Fibroblast of peridontal ligament (primary cell): ENCODE results near the gene SLC30A4.
"Not testable (repeated sequence)": the region's sequence is repeated elsewhere in the genome, so short reads cannot be mapped to it uniquely, and the experiment has no call there.

Experiments
- DNase-seq: peaks from one replicate; pipeline ENCODE4 v3.0.0-alpha.2; 2010; ENCODE audit errors: extremely low read depth

Gene SLC30A4

DNA sequence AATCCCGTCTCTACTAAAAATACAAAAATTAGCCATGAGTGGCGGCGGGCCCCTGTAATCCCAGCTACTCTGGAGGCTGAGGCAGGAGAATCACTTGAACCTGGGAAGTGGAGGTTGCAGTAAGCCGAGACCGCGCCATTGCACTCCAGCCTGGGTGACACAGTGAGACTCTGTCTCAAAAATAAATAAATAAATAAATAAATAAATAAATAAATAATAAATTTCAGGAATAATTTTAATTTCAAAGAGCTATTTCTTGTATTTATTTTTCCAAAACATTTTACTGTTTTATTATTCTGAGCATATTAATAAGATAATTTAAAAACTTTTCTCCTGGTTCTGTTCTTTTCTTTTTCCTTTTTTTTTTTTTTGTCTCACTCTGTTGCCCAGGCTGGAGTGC, 15.4 kb downstream of the SLC30A4 start:
- not testable (repeated sequence) for DNase-seq

DNA sequence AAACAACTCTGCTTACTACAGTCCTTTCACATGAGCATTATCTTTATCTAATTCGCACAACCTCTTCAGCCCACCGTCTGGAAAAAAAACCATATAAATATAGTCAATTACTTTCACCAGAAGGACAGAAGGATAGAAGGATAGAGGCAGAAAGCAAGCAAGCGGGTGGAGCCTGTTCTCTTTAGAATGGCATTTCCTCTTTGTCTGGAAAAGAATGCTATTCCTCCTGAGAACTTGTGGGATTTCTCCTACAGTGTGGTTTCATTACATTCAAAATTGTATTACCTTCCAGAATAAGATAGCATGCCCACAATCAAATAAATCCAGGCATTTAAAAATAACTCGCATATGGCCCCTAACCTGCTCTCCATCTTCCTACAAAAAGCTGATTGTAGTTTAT, 23.1 kb downstream of the SLC30A4 start:
- DNase-seq, result peak; percentile 10

DNA sequence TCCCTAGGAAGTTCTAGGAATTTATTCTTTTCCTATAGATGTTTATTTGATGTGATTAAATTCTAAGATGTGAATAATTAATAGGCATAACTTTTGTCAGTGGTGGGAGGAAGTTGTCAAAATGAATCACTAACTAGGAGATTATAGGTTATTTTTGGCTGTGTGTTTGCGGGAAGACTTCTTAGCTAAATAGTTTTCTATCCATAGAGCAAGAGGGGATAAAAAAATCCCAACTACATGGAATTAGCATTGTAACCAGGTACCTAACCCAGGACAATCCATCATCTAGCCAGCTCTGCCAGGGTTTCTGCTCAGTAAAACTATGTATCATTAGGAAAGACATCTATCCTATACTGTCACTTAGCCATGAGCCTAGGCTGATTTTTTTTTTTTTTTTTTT, 23.9 kb downstream of the SLC30A4 start:
- no peak for DNase-seq

DNA sequence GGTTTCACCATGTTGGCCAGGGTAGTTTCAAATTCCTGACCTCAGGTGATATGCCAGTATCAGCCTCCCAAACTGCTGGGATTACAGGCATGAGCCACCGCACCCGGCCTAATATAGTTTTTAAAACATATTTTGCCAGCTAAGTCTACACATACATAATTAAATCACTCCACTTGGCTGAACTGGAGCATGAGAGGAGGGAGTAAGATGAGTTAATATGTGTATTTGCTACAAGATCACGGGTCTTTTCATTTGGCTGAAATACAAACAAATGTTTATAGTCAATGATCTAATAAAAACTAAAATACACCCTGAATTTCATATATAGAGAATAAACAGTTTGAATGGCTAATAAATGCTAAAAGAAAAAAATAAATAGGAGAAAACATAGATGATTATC, 25.3 kb downstream of the SLC30A4 start:
- DNase-seq, result no peak

DNA sequence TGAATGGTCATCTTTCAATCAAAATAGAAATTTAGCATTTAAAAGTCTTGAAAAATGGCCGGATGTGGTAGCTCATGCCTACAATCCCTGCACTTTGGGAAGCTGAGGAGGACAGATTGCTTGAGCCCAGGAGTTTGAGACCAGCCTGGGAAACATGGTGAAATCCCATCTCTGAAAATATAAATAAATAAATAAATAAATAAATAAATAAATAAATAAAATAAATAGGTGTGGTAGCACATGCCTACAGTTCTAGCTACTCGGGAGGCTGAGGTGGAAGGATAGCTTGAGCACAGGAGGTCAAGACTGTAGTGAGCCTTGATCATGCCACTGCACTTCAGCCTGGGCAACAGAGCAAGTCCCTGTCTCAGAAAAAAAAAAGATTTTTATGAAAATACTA, 25.9 kb downstream of the SLC30A4 start:
- no peak for DNase-seq

DNA sequence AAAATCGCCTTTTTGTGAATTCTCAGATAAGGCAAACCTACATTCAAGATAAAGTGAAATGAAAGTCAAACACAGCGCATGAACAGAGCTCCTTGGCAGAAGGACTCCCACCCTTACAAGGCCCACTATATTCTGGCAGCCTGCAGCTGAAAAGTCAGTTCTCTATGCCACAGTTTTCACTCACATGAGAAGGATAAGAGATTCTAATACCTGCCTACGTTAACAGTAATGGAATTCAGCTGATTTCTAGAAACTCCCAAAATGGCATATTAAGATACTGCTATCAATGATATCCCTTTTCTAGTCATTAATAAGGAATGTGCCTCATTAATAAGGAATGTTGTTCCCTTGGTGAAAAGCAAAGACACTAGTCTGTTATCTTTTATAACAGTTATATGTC, 27.0 kb downstream of the SLC30A4 start:
- DNase-seq, result no peak

DNA sequence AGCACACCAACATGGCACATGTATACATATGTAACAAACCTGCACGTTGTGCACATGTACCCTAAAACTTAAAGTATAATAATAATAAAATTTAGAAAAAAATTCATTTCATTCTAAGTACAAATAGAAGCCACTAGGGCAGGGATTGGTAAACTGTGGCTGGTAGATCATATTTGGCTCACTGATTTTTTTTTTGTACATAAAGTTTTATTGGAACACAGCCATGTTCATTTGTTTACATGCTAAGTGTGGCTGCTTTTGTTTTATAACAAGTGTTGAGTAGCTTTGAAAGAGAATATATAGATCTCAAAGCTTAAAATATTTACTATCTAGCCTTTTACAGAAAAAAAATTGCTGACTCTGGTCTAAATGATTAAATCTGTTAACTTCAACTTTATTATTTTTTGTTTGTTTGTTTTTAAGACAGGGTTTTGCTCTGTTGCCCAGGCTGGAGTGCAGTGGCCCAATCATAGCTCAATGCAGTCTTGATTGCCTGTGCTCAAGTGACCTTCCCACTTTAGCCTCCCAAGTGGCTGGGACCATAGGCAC, 32.8 kb downstream of the SLC30A4 start:
- DNase-seq, result no peak

DNA sequence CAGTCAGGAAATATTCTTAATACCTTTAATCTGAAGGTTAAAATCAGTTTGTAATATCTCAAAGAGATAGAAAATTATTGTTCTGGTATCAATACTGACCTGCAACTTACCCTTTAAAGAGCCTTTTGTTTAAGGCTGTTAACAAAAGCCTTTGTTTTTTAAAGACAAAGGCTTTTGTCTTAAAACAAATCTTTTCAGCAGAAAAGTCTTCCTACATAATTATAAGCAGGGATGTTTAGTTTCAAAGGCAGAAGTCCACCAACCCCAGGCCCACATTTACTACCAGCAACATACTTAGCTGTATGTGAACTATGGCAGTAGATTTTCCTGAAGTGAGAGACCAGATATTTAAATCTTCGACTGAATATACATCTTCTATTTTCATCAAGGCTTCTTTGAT, 36.2 kb downstream of the SLC30A4 start:
- DNase-seq, result no peak

DNA sequence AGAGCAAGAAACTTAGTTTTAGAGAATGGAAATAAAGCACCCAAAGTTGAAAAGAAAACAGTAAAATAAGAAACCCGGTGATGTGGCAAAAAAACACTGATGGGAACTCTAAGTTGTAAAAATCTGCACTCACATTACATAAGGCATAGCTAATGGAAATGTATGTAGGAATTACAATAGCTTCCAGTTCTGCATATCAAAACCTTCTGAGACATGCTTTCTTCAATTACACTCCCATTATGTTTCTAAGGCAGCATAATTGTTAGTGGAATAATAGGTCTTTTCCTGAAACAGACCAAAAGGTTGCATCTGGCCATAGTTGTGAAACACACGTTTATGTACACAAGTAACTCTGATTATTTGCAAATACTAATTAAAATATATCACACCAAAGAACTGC, 41.4 kb downstream of the SLC30A4 start:
- DNase-seq, result no peak

DNA sequence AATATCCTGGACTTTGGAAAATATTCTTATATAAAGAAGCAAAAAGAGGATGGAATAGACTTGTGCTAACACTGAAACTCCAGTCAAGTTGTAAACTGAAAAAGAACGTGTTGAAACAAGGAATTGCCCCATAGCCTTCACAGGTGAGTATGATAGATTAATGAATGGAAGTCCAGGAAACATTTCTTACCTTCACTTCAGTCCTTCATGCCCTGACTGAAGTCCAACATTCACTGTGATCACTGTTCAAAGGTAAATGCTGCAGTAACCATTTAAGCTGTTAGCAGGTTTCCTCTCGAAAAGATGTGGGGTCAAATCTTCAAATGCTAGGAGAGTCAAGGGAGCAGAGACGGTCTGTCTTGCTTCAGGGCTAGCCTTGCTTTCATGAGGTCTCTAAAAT, 46.1 kb downstream of the SLC30A4 start:
- no peak for DNase-seq

DNA sequence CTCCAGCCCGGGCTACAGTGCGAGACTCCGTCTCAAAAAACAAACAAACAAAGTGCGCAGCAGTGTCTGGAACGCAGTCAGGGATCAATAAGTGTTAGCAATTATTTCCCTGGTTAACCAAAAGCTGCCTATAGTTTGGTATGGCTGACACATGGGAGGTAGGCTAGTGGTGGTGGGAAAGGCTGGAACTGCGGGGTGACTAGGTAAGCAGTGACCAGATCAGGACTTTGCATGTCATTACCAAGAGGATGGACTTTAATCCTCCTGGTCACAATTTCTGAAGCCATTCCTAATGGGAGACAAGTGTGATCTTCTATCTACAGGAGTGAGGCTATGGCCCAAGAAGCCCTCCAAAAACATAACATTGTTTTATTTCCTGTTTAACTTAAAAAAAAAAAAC, 47.8 kb downstream of the SLC30A4 start:
- DNase-seq, result no peak

DNA sequence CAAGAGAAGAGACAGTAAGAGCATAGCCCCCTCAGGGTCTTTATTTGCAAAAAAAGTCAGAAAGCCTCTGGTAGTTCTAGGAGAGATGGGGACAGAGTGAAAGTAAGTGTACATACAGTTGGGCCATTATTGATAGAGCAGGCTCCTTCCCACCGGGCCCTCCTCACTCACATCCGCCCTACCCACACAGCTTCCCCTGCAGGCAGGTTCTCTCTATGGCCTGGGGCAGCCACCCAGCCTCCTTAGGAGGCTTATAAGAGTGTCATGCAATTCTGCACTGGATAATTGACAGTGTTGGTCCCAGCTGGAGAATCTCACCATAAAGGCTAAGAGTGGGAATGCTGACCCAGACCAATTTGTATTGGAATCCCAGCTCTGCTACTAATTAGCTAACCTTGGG, 49.5 kb downstream of the SLC30A4 start:
- DNase-seq, result no peak

DNA sequence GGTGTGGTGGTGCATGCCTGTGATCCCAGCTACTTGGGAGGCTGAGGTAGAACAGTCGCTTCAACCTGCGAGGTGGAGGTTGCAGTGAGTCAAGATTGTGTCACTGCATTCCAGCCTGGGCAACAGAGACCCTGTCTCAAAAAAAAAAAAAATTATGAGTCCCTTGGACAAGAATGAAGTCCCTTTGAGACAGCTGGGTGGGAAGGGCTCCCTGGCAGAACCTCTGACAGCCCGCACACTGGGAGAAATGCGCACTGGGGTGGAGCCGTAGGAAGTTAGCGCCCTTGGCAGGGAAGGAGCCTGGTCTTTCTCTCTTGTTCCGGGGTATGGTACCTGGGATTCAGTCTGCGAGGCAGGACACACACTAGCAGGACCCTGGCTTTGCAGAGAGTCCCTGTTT, 51.4 kb downstream of the SLC30A4 start:
- no peak for DNase-seq

DNA sequence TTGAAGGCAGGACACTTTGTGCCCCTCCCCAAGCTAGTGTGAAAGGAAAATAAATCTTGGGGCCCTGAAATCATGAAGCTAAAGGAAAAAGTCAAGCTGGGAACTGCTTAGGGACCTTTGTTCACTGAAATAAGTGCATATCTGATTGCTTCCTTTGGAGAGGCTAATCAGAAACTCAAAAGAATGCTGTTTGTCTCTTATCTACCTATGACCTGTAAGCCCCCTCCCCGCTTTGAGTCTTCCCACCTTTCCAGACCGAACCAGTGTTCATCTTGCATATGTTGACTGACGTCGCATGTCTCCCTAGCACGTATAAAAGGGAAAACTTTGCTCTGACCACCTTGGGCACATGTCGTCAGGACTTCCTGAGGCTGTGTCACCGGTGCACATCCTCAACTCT, 53.1 kb downstream of the SLC30A4 start:
- DNase-seq, result no peak

DNA sequence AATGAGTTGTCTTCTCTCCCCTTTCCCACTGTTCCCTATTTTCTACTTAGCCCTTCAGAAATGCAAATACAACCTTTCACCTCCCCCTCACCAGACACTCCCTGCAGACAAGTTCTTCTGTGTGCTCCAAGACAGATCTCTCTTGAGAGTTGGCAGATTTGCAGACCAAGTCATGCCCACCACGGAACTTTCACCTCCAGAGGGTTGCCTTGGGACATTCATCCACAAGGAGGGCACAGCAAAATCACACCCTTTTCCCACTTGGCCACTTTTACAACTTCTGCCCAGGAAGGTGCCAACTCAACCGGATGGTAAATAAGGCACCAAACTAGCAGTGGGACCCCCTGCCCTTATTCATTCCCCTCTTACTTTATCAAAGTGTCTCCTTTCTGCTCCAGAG, 53.5 kb downstream of the SLC30A4 start:
- DNase-seq, result no peak

DNA sequence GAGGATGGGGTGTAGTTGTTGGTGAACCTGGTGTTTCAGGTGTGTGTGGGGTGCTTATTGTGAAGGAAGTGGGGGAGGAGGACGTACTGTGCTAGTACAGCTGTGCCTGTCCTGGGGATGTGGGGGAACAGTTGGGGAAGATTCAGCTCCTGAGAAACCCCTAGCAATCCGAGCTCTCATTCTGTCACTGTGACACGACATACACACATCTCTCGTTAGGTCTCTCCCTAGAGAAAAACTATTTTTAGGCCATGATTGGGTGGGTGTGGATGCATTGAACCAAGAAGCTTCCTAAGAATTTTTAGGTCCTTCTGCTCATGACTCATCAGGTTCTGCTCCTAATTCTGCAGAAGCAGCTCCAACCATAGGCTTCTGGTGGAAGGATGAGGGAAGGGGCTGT, 54.3 kb downstream of the SLC30A4 start:
- no peak for DNase-seq

DNA sequence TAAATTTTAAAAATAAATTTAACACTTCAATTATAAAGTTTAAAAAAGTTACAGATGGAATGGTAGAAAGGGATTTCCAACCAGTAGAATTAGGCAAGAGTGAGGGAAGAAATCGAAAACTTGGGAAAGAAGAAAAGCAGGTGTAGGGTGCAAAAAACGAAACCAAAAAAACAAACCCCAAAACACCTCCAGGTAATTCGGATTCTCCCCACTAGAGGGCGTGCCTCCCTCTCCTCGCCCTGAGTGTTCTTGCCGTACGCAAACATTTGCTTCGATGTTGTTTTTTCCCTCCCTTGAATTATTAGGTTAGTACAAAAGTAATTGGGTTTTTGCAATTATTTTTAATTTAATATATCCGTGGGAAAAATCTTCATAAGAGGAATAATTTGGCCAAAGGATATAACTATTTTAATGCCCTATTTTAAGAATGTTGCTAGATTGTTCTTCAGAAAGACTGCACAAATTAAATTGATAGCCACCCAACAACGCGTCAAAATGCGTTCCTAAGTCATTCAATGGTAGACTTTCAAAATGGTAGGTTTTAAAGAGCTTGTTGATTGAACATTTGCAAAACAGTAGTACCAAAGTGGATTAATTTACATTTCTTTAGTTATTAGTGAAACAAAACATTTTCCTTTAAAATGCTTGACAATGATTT, 63.7 kb downstream of the SLC30A4 start:
- peak; percentile 65 for DNase-seq

DNA sequence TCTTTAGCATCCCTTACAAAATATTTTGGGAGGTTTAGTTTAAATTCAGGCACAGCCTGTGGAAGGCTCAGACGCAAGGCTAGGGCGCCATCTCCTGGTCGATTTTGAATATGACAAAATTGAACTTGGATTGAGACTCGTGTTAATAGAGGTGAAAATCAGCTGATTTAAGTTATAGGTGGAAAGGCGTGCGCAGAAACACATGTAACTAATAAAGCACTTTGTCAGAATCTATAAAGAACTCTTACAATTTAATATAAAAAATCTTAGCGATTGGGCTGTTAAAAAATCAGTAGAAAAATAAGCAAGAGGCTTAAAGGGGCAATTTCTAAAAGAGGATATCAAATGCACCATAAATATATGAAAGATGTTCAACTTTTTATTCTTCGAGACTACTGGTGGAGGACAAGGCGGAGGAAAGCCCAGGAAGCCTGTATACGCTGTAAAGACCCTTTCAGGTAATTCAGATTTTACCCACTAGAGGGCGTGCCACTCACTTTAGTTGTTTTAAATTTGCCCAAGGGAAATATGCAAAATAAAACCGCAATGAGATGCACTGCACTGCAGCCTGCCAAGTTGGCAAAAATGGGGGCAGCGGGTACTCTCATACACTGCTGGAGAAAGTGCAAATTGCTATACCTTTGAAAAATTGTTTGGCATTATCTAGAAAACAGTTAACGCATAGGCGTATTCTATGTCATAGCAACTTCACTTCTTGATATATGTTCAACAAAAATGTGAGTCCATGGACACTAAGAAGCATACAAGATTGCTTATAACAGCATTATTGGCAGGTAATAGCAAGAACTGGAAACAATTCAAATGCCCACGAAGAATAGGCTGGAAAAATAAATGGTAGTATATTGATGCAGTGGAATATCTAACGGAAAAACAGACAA, 64.7 kb downstream of the SLC30A4 start:
- peak; percentile 91 for DNase-seq

DNA sequence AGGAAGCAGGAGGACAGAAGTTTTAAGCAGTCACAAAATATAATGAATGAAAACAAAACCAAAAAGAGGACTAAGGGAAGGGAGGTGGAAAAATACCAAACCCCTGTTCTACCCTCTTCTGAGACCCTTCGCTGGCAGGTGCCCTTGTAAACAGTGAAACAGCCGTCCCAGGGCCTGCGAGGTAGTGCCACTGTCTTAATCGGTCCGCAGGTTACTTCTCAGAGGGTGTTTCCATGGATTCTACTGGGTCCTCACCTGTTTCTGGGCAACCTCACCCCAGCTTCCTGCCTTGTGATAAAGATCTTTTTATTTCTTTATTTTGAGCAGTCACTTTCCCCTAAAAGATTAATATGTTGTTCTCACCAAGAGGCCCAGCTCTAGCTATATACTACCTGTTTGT, 65.3 kb downstream of the SLC30A4 start:
- DNase-seq, result no peak

DNA sequence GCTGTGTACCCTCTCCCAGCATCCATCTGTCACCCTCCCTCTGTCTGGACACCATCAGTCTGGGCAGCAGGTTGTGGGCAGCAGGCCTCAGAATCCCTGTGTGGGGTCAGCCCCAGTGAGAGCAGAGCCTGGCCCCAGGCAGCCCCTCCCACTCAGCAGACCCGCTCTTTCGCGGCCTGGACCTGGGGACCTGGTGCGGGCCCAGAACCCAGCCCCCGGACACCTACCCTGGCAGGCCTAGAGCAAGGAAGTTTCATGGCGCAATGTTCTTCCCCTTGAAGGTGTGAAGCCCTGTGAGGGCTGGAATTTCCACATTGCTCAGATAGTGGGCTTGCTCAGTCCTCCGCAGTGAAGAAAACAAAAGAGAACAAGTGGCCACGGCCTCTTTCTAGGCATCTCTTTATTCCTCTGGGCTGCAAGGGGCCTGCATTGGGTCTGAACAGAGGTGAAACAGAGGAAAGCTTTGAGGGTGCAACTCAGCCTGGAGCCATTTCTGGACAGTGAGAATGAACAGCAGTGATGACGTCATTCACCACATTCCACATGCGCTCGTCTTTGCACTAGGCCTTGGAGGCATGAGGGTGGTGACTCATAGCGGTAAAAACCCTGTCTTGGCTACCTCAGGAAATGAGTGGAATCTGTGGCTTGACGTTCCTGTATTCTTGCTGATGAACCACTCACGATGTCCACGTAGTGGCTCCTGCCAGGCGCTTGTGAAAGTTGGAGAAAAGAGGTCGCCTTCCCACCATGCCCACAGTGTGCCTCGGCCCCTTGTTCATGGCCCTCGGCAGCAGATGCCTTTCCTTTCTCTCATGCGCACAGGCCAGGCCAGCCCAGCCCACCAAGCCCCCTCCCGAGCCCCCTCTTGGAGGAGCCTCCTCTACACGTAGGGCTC, 66.1 kb downstream of the SLC30A4 start:
- DNase-seq, result peak; percentile 100

DNA sequence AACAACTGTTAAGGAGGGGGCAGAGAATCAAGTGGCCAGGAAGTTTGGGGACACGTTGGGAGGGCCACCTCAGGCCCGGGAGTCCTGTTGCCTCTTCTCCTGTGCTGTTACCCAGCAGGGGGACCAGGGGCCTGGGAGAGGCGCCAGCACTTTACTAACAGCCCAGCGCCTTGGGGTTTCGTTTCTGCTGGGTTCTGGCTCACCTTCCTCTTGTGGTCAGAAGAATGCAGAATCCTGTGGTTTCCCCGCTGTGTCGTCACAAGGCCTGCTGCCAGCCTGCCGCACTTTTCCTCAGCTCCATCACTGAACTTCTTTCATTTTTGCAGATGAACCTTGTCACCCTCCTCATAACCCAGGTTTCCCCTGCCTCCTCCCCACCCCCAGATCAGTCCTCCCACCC, 67.7 kb downstream of the SLC30A4 start:
- peak; percentile 98 for DNase-seq

DNA sequence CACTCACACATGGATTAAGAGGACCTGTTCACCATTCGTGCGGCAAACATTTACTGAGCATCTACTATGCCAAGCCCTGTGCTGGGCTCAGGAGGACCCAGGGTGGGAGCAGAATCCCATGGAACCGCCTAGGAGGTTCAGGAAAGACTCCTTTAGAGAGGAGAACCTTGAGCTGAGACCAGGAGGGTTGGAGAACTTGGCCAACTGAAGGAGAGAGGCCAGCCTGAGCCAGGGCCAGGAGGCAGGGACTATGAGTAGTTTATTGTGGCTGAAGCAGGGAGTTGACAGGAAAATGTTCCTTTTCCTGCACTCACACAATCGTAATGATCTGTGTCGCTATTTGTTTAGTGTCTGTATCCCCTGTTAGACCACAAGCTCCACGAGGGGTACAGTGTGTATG, 71.3 kb downstream of the SLC30A4 start:
- DNase-seq, result no peak
